DOHH2 (cell line): ENCODE measurements around the gene CTTNBP2NL.

Experiments
- H3F3A ChIP-seq: fragments of 200-600 bp; sonication (generic), shearing (Covaris generic); 2 replicates; pipeline ENCODE4 v1.6.0; 2016; ENCODE audit warnings: antibody characterized with exemption, mild to moderate bottlenecking; ENCODE audit not compliant: control insufficient read depth, insufficient read depth
- H3K27ac ChIP-seq: fragments of 200-600 bp; sonication (generic); 2 replicates; pipeline ENCODE4 v1.5.1; 2014; ENCODE audit warnings: low read depth, mild to moderate bottlenecking, low read length, moderate library complexity
- H3K27me3 ChIP-seq: fragments of 200-600 bp; sonication (generic); 2 replicates; pipeline ENCODE4 v1.6.1; 2014; ENCODE audit warnings: mild to moderate bottlenecking, low read length, mixed read lengths; ENCODE audit not compliant: control insufficient read depth
- H3K36me3 ChIP-seq: fragments of 200-600 bp; sonication (generic); 2 replicates; pipeline ENCODE4 v1.6.1; 2014; ENCODE audit warnings: mild to moderate bottlenecking, low read length, moderate library complexity, mixed read lengths; ENCODE audit not compliant: control insufficient read depth
- H3K4me1 ChIP-seq: fragments of 200-600 bp; sonication (generic); 2 replicates; pipeline ENCODE4 v1.6.1; 2014; ENCODE audit warnings: mild to moderate bottlenecking, low read length, mixed read lengths; ENCODE audit not compliant: control insufficient read depth
- H3K4me2 ChIP-seq: fragments of 200-600 bp; sonication (generic); 2 replicates; pipeline ENCODE4 v1.6.0; 2014; ENCODE audit warnings: mild to moderate bottlenecking, low read length, moderate library complexity
- H3K4me3 ChIP-seq: fragments of 200-600 bp; sonication (generic); 2 replicates; pipeline ENCODE4 v1.5.1; 2014; ENCODE audit warnings: mild to moderate bottlenecking, low read length, mixed read lengths
- H3K79me2 ChIP-seq: fragments of 200-600 bp; sonication (generic); 2 replicates; pipeline ENCODE4 v1.6.1; 2014; ENCODE audit warnings: mild to moderate bottlenecking, low read length, mixed read lengths; ENCODE audit not compliant: control insufficient read depth
- H3K9me2 ChIP-seq: fragments of 200-600 bp; sonication (generic); replicated peaks from 2 replicates; pipeline ENCODE4 v1.6.1; 2014; ENCODE audit warnings: mild to moderate bottlenecking, low read length, mixed read lengths; ENCODE audit not compliant: control insufficient read depth
- H3K9me3 ChIP-seq: fragments of 200-600 bp; sonication (generic); 2 replicates; pipeline ENCODE4 v1.6.1; 2014; ENCODE audit warnings: antibody characterized with exemption, low read length, mixed read lengths; ENCODE audit not compliant: control insufficient read depth, insufficient read depth
- H4K20me1 ChIP-seq: fragments of 200-600 bp; sonication (generic); 2 replicates; pipeline ENCODE4 v1.6.0; 2014; ENCODE audit warnings: low read depth, mild to moderate bottlenecking, antibody characterized with exemption, low read length, moderate library complexity; ENCODE audit not compliant: control insufficient read depth, insufficient read depth
- CTCF ChIP-seq: fragments of 200-600 bp; sonication (generic); IDR thresholded peaks from one replicate; pipeline ENCODE4 v1.5.1; 2014; ENCODE audit warnings: antibody characterized with exemption, mild to moderate bottlenecking, low read depth, low read length; ENCODE audit not compliant: poor library complexity, severe bottlenecking
- EZH2phosphoT487 ChIP-seq: fragments of 200-600 bp; sonication (generic); IDR thresholded peaks from 2 replicates; pipeline ENCODE4 v1.6.1; 2017; ENCODE audit warnings: borderline replicate concordance, mild to moderate bottlenecking, antibody characterized with exemption, low read length, moderate library complexity, mixed read lengths

The CTTNBP2NL gene

DNA sequence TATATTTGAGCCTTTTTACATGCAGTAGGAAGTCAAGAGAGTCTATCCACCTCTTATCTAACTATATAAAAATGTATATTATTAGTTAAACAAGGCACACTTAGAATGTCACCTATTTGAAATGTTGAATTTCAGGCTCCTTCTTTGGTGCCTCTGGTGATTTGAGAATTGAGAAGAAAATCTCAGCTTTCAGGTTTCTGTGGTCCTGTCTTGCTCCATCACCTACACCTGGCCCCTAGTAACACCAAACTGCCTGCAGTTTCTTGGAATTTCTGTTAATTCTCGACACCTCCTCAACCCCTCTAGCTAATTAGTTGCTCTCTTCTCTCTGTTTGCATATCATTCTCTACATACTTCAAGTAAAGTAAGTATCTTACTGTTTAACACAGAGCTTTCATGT is 57.9 kb downstream of the CTTNBP2NL start:
- TF ChIP-seq EZH2phosphoT487 (no peak), CTCF (no peak)
- H3K9me3 ChIP-seq, result no peaks in the 10 kb centered on the region
- H3K4me1 ChIP-seq, result no peaks in the 10 kb centered on the region
- no peak overlapping the region for H3K27ac ChIP-seq
- H3K4me3 ChIP-seq, result no peak overlapping the region
- H3K4me2 ChIP-seq, result no peak overlapping the region
- no peaks in the 10 kb centered on the region for H3K27me3 ChIP-seq
- no peaks in the 10 kb centered on the region for H3K9me2 ChIP-seq
- H4K20me1 ChIP-seq, result no peaks in the 10 kb centered on the region
- H3F3A ChIP-seq, result no peaks in the 10 kb centered on the region
- H3K79me2 ChIP-seq, result no peaks in the 10 kb centered on the region
- peaks cover 5% of the 10 kb centered on the region for H3K36me3 ChIP-seq

DNA sequence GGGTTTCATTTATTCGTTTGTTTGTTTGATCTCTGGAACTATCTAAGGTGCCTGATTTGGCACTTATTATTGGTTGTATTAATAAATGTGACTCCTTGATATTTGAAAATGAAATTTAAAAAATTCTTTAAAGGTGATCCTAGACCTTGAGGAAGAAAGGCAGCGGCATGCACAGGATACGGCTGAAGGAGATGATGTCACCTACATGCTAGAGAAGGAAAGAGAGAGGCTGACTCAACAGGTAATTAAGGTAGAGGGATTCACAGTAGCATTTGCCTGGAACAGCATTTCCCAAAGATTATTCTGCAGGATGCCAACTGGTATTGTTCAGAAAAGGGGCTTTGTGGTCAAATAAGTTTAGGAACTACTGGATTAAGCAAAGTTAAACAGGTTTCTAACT is 58.3 kb downstream of the CTTNBP2NL start:
- H3K4me1 ChIP-seq, result no peaks in the 10 kb centered on the region
- no peaks in the 10 kb centered on the region for H3K9me2 ChIP-seq
- H3K4me2 ChIP-seq, result no peak overlapping the region
- H3K27me3 ChIP-seq, result no peaks in the 10 kb centered on the region
- no peak overlapping the region for H3K27ac ChIP-seq
- H3F3A ChIP-seq, result no peaks in the 10 kb centered on the region
- H3K79me2 ChIP-seq, result no peaks in the 10 kb centered on the region
- H4K20me1 ChIP-seq, result no peaks in the 10 kb centered on the region
- H3K9me3 ChIP-seq, result no peaks in the 10 kb centered on the region
- H3K4me3 ChIP-seq, result no peak overlapping the region
- peaks cover 5% of the 10 kb centered on the region for H3K36me3 ChIP-seq
- TF ChIP-seq CTCF (no peak), EZH2phosphoT487 (no peak)

DNA sequence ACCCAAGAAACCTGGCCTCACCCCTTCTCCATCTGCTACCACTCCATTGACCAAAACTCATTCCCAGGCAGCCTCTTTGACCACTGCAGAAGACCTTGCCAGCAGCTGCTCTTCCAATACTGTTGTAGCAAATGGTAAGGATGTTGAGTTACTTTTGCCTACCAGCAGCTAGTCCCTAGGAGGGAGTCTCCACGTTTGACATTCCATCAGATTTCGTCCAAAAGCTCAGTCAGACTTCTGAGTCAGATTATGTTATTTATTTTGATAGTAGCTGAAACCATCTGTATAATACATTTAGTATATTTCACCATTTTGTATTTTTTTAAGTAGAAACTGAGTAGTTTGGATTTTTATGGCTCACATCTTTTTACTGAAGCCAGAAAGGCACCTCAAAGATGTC is 61.2 kb downstream of the CTTNBP2NL start:
- Histone ChIP-seq H3K4me1 (peaks cover 6% of the 10 kb centered on the region), H3K27ac (no peak overlapping the region), H3K4me3 (no peak overlapping the region), H3K9me3 (no peaks in the 10 kb centered on the region), H3K79me2 (no peaks in the 10 kb centered on the region), H3K27me3 (no peaks in the 10 kb centered on the region), H3K36me3 (peaks cover 5% of the 10 kb centered on the region), H4K20me1 (no peaks in the 10 kb centered on the region), H3K9me2 (no peaks in the 10 kb centered on the region), H3F3A (no peaks in the 10 kb centered on the region), H3K4me2 (no peak overlapping the region)
- no peak for TF ChIP-seq CTCF
- no peak for TF ChIP-seq EZH2phosphoT487

- no peaks in the 10 kb centered on the region for H3K9me2 ChIP-seq
- TF ChIP-seq EZH2phosphoT487 (no peak), CTCF (no peak)
- peaks cover 5% of the 10 kb centered on the region for H3K36me3 ChIP-seq
- no peak overlapping the region for H3K4me3 ChIP-seq
- no peaks in the 10 kb centered on the region for H4K20me1 ChIP-seq
- H3K9me3 ChIP-seq, result no peaks in the 10 kb centered on the region
- H3K4me2 ChIP-seq, result no peak overlapping the region
- no peaks in the 10 kb centered on the region for H3K27me3 ChIP-seq
- peaks cover 13% of the 10 kb centered on the region for H3K4me1 ChIP-seq
- no peaks in the 10 kb centered on the region for H3K79me2 ChIP-seq
- H3K27ac ChIP-seq, result no peak overlapping the region
- H3F3A ChIP-seq, result no peaks in the 10 kb centered on the region
Measured at GRCh38 chr1:112457955-112458354, 61.9 kb downstream of the CTTNBP2NL start.
